SIG-M5 (cell line): Measurements from ENCODE around the gene SLC38A5.

Source experiments
- DNase-seq: peaks from one replicate; lab custom pipeline; 2025; lab: John Stamatoyannopoulos, UW

Gene SLC38A5

GRCh38 chrX:48491809-48492208 is 21.7 kb upstream of the SLC38A5 start:
- DNase-seq, result no peak

DNA sequence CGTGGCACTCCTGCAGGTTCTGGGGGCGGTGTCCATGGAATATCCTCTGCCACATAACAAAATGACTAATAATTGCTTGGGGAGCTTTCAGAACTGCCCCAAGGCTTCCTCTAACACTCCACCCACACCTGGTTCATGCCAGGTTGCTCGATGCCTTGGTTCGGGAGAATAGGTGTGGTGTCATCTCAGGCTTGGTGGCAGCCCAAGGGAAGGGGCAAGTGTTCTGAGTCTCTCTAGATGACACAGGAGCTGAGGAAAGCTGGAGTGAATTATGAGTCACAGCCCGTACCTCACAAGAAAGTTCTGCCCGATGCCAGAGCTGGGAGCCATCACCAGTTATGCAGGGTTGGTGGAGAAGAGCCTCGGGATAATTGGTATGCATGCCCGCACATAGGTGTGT is 20.6 kb upstream of the SLC38A5 start:
- no peak for DNase-seq

DNA sequence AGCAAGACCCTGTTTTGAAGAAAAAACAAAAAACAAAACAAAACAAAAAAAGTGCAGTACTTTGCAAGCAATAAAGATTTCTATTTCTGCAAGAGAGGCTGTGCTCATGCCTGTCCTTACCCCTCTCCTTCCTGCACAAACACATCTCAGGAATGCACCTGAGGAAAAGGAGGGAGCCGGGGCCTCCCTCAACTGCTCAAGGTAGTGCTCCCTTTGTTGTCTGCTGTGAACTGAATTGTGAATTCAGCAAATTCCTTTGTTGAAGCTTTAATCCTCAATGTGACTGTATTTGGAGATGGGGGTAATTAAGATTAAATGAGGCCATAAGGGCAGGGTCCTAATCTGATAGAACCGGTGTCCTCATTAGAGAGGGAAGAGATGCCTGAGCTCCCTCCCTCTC is 19.8 kb upstream of the SLC38A5 start:
- DNase-seq, result no peak

DNA sequence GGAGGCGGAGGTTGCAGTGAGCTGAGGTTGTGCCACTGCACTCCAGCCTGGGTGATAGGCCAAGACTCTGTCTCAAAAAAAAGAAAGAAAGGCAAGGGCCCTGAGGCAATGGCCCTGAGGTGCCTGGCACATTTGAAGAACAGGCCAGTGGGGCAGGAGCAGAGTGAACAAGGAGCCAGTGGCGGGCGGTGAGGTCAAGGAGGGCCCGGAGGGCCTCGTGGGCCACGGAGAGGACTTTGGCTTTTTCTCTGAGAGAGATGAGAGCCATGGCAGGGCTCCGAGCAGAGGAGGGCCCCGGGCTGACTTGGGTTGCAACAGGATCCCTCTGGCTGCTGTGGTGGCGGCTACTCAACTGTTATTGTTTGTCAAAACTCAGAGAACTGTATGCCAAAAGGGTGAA is 19.2 kb upstream of the SLC38A5 start:
- no peak for DNase-seq

- DNase-seq, result no peak
Measured at GRCh38 chrX:48488034-48488433, 18.0 kb upstream of the SLC38A5 start.

DNA sequence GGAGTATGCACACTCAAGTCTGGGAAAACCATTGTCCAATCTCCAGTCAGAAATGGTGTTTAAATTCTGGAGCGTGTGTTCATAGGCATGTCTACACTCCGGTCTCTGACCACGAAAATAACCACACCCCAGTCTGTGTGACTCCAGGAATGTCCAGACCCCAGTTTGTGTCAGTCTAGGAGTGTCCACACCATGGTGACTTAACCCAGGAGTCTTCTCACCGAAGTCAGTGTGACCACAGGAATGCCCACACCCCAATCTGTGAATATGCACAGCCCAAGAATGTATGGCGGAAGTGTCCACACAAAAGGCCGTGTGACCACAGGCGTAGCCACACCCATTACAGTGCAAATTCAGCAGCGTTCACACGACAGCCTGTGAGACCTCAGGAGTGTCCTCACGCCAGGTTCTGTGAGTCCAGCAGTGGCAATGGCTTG is 17.3 kb upstream of the SLC38A5 start:
- DNase-seq, result no peak

DNA sequence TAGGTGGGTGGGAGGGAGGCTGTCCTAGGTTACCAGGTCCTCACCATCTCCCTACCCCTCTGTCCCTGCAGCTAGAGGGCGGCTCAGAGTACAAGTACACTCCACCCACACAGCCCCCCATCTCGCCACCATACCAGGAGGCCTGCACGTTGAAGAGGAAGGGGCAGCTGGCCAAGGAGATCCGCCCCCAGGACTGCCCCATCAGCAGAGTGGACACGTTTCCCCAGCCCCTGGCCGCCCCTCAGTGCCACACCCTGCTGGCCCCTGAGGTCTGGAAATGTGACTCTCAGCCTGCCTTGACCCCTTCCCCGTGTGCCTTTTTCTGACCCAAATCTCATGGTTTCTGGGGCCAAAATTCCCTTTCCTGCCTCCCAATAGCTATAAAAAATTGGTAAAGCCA is 12.5 kb upstream of the SLC38A5 start:
- no peak for DNase-seq

- no peak for DNase-seq
Measured at GRCh38 chrX:48480583-48480982, 10.5 kb upstream of the SLC38A5 start.

GRCh38 chrX:48480142-48480541 is 10.1 kb upstream of the SLC38A5 start:
- DNase-seq, result no peak

DNA sequence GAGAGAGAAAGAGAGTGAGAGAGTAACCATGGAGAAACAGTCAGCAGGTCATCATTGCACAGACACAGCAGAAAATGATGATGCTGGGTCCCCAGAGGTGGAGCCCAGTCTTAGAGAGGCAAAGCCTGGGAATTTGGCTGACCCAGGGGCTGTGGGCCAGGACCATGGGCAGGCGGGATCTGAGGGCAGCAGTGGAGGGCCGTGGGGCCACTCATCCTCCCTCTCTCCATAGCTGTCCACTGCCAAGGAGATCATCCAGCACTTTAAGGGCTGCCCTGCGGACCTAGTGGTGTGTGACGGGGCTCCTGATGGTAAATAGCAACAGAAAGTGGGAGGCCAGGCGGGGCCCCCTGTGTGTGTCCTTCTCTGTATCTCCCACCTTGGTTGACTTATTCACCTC is 8.7 kb upstream of the SLC38A5 start:
- DNase-seq, result no peak

GRCh38 chrX:48477960-48478755 is 8.1 kb upstream of the SLC38A5 start:
- DNase-seq, result no peak

GRCh38 chrX:48476919-48477318 is 6.9 kb upstream of the SLC38A5 start:
- no peak for DNase-seq

DNA sequence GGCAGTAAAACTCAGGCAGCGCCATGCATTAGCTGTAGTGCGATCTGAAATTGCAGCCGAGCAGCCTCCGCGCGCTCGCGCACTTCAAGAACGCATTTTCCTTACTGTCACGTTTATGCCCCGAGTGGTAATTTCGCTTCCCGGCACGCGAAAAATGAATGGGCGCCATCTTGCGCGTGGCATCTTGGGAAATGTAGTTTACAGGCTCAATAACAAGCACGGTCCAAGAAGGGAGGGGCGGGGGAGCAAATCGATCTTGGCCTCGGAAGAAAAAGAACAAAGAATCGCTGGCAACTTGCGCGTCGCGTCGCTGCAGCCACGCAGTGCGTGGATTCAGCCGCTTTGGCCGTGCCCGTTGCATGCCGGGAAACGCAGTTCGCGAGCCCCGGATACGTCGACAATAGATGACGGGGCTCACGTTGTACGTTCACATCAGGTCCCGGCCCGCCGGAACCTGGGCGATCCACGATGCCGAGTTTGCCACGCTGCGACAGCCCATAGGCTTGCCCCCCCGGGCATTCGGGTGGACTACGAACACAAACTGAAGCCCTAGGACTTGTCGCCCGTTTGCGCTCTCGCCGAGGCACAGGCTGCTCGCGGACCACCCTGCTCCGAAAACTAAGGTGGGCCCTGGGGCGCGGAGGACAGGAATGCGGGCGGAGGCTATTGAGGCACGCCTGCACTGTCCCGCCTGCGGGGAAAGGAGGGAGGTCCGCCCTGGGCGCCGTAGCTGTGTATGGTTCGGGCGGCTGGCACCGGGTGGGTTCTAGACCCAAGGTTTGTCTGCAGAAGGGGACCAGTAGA is 5.9 kb upstream of the SLC38A5 start, which contains the start of gene FTSJ1:
Gene FTSJ1 (plus strand): TSS at position 426 of the 804 bp plus-strand sequence. CDS start 1,849 bp downstream, outside the sequence.
- peak; percentile 56 for DNase-seq

DNA sequence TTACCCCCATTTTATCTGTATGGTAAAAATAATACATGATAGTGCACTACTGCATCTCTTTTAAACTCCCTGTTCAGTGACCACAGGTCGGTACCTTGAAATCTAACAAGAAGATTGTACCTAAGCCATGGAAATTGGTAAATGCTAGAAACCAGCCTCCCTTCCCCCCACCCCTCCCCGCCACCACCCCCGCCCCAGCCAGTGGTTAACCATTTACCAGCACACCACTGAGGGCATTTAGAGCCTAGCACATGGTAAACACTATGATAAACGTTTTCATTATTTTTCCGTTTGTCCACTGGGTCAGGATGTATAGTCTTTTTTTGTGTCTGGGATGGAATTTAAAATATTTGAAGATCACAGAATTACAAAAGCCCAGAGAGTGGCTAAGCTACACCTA is 5.2 kb upstream of the SLC38A5 start:
- DNase-seq, result no peak

DNA sequence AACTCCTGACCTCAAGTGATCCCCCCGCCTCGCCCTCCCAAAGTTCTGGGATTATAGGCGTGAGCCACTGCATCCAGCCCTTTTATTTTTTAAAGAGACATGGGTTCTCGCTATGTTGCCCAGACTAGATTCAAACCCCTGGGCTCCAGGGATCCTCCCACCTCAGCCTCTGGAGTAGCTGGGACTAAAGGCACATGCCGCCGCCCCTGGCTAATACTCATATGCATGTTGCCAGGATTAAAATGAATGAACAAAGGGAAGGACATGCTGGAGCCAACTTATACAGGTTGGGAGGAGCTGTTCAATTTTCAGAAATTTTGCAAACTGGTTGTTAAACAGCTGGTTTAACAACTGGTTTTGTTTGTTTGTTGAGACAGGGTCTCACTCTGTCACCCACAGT is 4.5 kb upstream of the SLC38A5 start:
- no peak for DNase-seq

DNA sequence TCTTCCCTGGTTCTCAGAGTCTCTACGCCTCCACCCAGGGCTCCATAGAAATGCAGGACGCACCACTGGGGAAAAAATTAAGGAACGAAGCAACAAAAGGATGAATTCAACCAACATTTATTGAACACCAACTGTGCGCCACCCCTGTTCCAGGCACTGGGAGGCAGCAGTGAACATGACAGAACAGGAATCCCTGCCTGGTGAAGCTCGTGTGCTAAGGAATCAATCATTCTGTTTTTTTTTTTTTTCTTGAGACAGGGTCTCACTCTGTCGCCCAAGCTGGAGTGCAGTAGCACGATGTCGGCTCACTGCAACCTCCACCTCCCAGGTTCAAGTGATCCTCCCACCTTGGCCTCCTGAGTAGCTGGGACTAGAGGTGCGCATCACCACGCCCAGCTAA is 4.1 kb upstream of the SLC38A5 start:
- DNase-seq, result no peak

DNA sequence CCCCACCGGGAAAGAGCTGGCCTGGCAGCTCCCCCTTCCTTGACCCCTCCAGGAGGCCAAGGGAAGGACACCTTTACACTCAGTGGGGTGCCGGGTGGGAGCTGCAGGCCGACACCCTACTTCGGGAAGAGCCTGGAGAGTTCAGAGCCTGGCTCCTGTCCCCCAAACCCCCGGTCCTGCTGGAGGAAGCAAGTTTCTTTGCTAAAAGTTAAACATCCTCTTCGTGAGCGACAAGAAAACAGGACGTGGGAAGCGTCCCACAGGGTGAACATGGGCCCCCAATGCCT is 3.6 kb upstream of the SLC38A5 start:
- no peak for DNase-seq

DNA sequence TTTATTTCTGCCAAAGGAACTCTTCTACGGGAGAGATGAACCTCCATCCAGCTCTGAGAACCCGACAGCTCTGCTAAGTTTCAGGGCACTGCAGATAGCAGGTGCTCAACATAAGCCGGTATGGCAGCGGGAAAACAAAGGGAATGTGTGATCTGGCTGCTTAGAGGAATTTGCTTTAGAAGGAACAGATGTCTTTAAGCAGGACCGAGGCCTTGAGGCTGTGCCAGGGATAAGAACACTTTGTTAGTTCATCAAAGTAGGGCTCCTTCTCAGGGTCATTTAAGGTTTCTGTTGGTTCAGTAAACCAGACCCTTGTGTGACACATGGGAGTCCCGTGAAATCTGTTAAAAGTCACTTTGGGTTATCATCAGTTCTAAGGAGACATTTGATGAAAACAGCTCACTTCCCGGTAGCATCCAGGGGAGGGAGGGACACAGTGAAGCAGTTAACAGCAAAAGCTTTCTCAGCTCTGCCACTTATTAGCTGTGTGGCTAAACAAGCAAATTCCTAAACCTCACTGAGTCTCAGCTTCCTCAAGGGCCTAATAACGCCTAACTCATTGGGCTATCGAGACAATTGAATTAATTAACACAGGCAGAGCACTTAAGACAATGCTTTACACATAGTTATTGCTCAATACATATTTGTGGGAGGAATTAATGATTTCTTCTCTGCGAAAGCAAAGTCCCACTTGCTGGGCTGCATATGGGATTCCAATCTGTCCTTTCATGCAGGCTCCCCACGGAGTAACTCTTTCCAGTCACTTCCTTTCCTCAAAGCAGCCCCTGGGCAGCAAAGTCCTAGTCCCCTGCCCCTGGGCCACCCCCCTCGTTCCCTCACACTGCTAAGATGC is 3.0 kb upstream of the SLC38A5 start:
- DNase-seq, result no peak

DNA sequence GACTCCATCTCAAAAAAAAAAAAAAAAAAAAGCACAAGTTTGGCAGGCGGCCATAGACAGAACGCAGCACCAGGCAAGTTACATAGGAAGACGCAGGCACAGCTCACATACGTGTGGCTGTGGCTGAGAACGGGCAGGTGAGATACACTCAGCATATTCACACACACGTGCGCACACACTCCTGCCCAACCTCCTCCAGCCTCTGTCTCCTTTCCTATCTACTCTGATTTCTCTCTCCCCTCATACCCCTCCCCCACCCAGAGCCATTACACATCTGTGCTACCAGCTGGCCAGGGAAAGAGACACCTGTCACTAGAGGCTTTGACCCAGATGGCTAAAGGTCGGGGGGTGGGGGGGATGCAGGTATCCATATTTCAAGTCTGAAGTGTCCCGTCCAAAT is 2.2 kb upstream of the SLC38A5 start:
- no peak for DNase-seq

DNA sequence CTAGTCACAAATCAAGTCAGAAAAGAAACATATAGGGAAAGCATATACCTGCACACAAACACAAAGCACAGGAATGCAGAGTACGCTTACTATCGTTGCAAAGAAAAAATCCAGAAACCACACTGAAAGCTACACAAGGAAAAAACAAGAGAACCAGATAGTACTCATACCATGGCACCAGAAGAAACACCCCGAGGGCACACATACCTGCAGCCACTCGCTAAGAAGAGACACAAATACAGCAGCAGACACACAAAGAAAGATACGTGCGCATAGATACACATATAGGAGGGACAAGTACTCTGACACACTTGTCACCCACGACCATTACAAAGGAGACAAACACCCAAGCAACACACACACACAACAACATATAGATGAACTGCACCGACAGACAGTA is 1.4 kb upstream of the SLC38A5 start:
- DNase-seq, result no peak

- DNase-seq, result no peak
Measured at GRCh38 chrX:48470833-48471118, 716 bp upstream of the SLC38A5 start.

GRCh38 chrX:48468693-48469691 is 1.1 kb downstream of the SLC38A5 start:
- no peak for DNase-seq
